Naive thymus-derived CD4-positive, alpha-beta T cell (primary cell): ENCODE results near the gene ZDHHC14. TPM values are rescaled to one million over a fixed set of nuclear protein-coding genes. Genes with fewer than 3 reads are reported as not detected.

ENCODE experiments used
- ATAC-seq: fragments of 150-1000 bp; cut with Tn5 transposase; 2 replicates; pipeline ENCODE4 v1.10.0; 2021; ENCODE audit warnings: mild to moderate bottlenecking, moderate library complexity
- CTCF ChIA-PET: fragments of 350-600 bp; sonication (Branson Sonifier 250); formaldehyde crosslinking; loops from one replicate; lab custom pipeline; 2021; ENCODE audit warnings: antibody characterized with exemption; lab: Charles Lee
- POLR2A ChIA-PET: fragments of 350-600 bp; sonication (Branson Sonifier 250); formaldehyde crosslinking; loops from one replicate; lab custom pipeline; 2021; ENCODE audit warnings: antibody characterized with exemption, inconsistent platforms; lab: Charles Lee
- DNase-seq, 9 donors: peaks; one replicate each; pipeline versions ENCODE4 v3.0.0 to v3.0.0-alpha.2; 2020 to 2022; ENCODE audit warnings: mixed read lengths in 1 of 9
- H3K27ac ChIP-seq: one replicate; pipeline ENCODE4 v1.7.0; 2013; ENCODE audit warnings: mild to moderate bottlenecking, low read depth, low read length, moderate library complexity
- H3K27me3 ChIP-seq, 2 donors: one replicate each; pipeline ENCODE4 v1.7.0; 2013; ENCODE audit warnings: low read length in 2 of 2, mild to moderate bottlenecking in 2 of 2, moderate library complexity in 2 of 2; ENCODE audit not compliant: control insufficient read depth in 2 of 2, insufficient read depth in 2 of 2
- H3K36me3 ChIP-seq, 3 experiments: 1 replicate in 2 of 3; 2 replicates in 1 of 3; pipeline ENCODE4 v1.7.0; 2013; ENCODE audit warnings: low read length in 3 of 3, mild to moderate bottlenecking in 3 of 3, moderate library complexity in 1 of 3; ENCODE audit not compliant: insufficient read depth in 3 of 3, control insufficient read depth in 2 of 3
- H3K4me1 ChIP-seq, 2 donors: one replicate each; pipeline ENCODE4 v1.7.0; 2013; ENCODE audit warnings: low read length in 2 of 2, mild to moderate bottlenecking in 2 of 2, moderate library complexity in 1 of 2; ENCODE audit not compliant: control insufficient read depth in 2 of 2, insufficient read depth in 2 of 2
- H3K4me3 ChIP-seq: 2 replicates; pipeline ENCODE4 v1.7.0; 2013; ENCODE audit warnings: mild to moderate bottlenecking, low read length
- H3K9me3 ChIP-seq, 3 experiments: 1 replicate in 2 of 3; 2 replicates in 1 of 3; pipeline ENCODE4 v1.7.0; 2013; ENCODE audit warnings: low read length in 3 of 3; ENCODE audit not compliant: control insufficient read depth in 2 of 3
- H3K27ac Mint-ChIP-seq, 9 donors: one replicate each; pipeline ENCODE4 v1.8.0; 2020 to 2022; ENCODE audit warnings: mixed read lengths in 9 of 9, mild to moderate bottlenecking in 8 of 9, moderate library complexity in 5 of 9, inconsistent platforms in 2 of 9
- H3K27me3 Mint-ChIP-seq, 5 donors: one replicate each; pipeline ENCODE4 v1.8.0; 2021 to 2022; ENCODE audit warnings: mixed read lengths in 5 of 5, mild to moderate bottlenecking in 1 of 5
- H3K36me3 Mint-ChIP-seq, 5 donors: one replicate each; pipeline ENCODE4 v1.8.0; 2020 to 2022; ENCODE audit warnings: mixed read lengths in 5 of 5, mild to moderate bottlenecking in 3 of 5, inconsistent platforms in 1 of 5
- H3K4me1 Mint-ChIP-seq, 7 donors: one replicate each; pipeline ENCODE4 v1.8.0; 2020 to 2022; ENCODE audit warnings: mixed read lengths in 7 of 7, mild to moderate bottlenecking in 3 of 7, inconsistent platforms in 1 of 7
- H3K4me3 Mint-ChIP-seq, 10 donors: one replicate each; pipeline ENCODE4 v1.8.0; 2020 to 2022; ENCODE audit warnings: mild to moderate bottlenecking in 10 of 10, mixed read lengths in 10 of 10, moderate library complexity in 6 of 10, inconsistent platforms in 2 of 10
- H3K9me3 Mint-ChIP-seq, 11 donors: one replicate each; pipeline ENCODE4 v1.8.0; 2020 to 2022; ENCODE audit warnings: mixed read lengths in 11 of 11, mild to moderate bottlenecking in 4 of 11, inconsistent platforms in 1 of 11, moderate library complexity in 1 of 11
- intact Hi-C, 2 donors: fragments of 100-400 bp; cut with micrococcal nuclease; formaldehyde crosslinking; loops; one replicate each; pipeline ENCODE4 v1.15.1; 2023
- polyA plus RNA-seq, 2 donors: library from polyadenylated mRNA; unstranded; fragments of 300-500 nt; fragmentation: Illumina TruSeq; gene quantifications; one replicate each; pipeline ENCODE4 v1.2.3, GENCODE V29; 2021
- total RNA-seq, 6 experiments: library from RNA in 5 of 6; stranded (reverse) in 5 of 6; gene quantifications; 1 replicate in 5 of 6; 2 replicates in 1 of 6; pipeline ENCODE4 v1.2.3 and lab custom pipeline; 2021 to 2026

ZDHHC14 gene
- total and polyA plus RNA-seq, 7 experiments from 2014 or later = 0.13 to 18.2 (median 0.95) TPM

- H3K9me3 Mint-ChIP-seq = peaks cover 0 to under 1% (median 0%) of the 10 kb centered on the region in 11 donors
- Histone ChIP-seq H3K27me3 (no peaks in the 10 kb centered on the region), H3K4me1 (no peaks in the 10 kb centered on the region), H3K4me3 (no peak overlapping the region), H3K27ac (no peak overlapping the region), H3K9me3 (no peaks in the 10 kb centered on the region), H3K36me3 (no peaks in the 10 kb centered on the region)
- H3K36me3 Mint-ChIP-seq = no peaks in the 10 kb centered on the region
- no peak overlapping the region for H3K4me3 Mint-ChIP-seq
- DNase-seq (no peak), ATAC-seq (no peak)
- CTCF ChIA-PET = no interaction called here
- peaks cover 0 to 1% (median 0%) of the 10 kb centered on the region in 7 donors for H3K4me1 Mint-ChIP-seq
- POLR2A ChIA-PET = no interaction called here
- no peaks in the 10 kb centered on the region for H3K27me3 Mint-ChIP-seq
- intact Hi-C loops = no loop called here
- peak overlapping the region in 1 of 9 donors; percentile 59 for H3K27ac Mint-ChIP-seq
Measured at GRCh38 chr6:157711060-157711459, 330.1 kb downstream of the ZDHHC14 start.

- Mint-ChIP-seq H3K36me3 (no peaks in the 10 kb centered on the region), H3K4me3 (no peak overlapping the region), H3K4me1 (peaks cover 0 to 4% (median 0%) of the 10 kb centered on the region in 7 donors), H3K27ac (no peak overlapping the region), H3K9me3 (no peaks in the 10 kb centered on the region), H3K27me3 (peaks cover 0 to 4% (median 0%) of the 10 kb centered on the region in 5 donors)
- Histone ChIP-seq H3K9me3 (no peaks in the 10 kb centered on the region), H3K27ac (no peak overlapping the region), H3K27me3 (no peaks in the 10 kb centered on the region), H3K36me3 (no peaks in the 10 kb centered on the region), H3K4me3 (no peak overlapping the region), H3K4me1 (no peaks in the 10 kb centered on the region)
- ATAC-seq (no peak), DNase-seq (no peak)
- ChIA-PET CTCF (interaction anchor here (0.5 kb wide), 1 partner anchor 133 kb away, joined by 3 read pairs; no protein-coding TSS in a partner anchor), POLR2A (interaction anchor here (0.6 kb wide), 1 partner anchor 35 kb away, joined by 5 read pairs; no protein-coding TSS in a partner anchor)
- intact Hi-C loops = no loop called here
Measured at GRCh38 chr6:157712585-157713295, 331.8 kb downstream of the ZDHHC14 start.

GRCh38 chr6:157713451-157714152 is 332.6 kb downstream of the ZDHHC14 start:
- CTCF ChIA-PET = interaction anchor here (1.0 kb wide), 1 partner anchor 160 kb away, joined by 5 read pairs; no protein-coding TSS in a partner anchor

GRCh38 chr6:157714153-157714490 is 333.1 kb downstream of the ZDHHC14 start:
- POLR2A ChIA-PET = no interaction called here
- intact Hi-C loops = loop anchor here in 1 of 2 donors (1.0 kb wide), 2 partner anchors 159 to 233 kb away; no protein-coding TSS in a partner anchor
- H3K4me1 ChIP-seq = no peaks in the 10 kb centered on the region
- H3K27me3 Mint-ChIP-seq = peaks cover 0 to 4% (median 0%) of the 10 kb centered on the region in 5 donors
- H3K4me3 ChIP-seq = no peak overlapping the region
- no peak overlapping the region for H3K27ac Mint-ChIP-seq
- H3K4me3 Mint-ChIP-seq = no peak overlapping the region
- H3K9me3 ChIP-seq = no peaks in the 10 kb centered on the region
- DNase-seq = no peak
- no peaks in the 10 kb centered on the region for H3K9me3 Mint-ChIP-seq
- H3K4me1 Mint-ChIP-seq = peaks cover 0 to 4% (median 0%) of the 10 kb centered on the region in 7 donors
- no peaks in the 10 kb centered on the region for H3K27me3 ChIP-seq
- H3K36me3 Mint-ChIP-seq = no peaks in the 10 kb centered on the region
- CTCF ChIA-PET = interaction anchor here (1.0 kb wide), 1 partner anchor 159 kb away, joined by 5 read pairs; no protein-coding TSS in a partner anchor
- H3K27ac ChIP-seq = no peak overlapping the region
- ATAC-seq = no peak
- H3K36me3 ChIP-seq = no peaks in the 10 kb centered on the region

More at GRCh38 chr6:157713451-157714152, 332.6 kb downstream of the ZDHHC14 start:
- ATAC-seq (no peak), DNase-seq (no peak)
- Histone ChIP-seq H3K36me3 (no peaks in the 10 kb centered on the region), H3K9me3 (no peaks in the 10 kb centered on the region), H3K4me1 (no peaks in the 10 kb centered on the region), H3K27me3 (no peaks in the 10 kb centered on the region), H3K27ac (no peak overlapping the region), H3K4me3 (no peak overlapping the region)
- no peaks in the 10 kb centered on the region for H3K36me3 Mint-ChIP-seq
- H3K27ac Mint-ChIP-seq = peak overlapping the region in 1 of 9 donors; percentile 36
- H3K4me1 Mint-ChIP-seq = peaks cover 0 to 4% (median 0%) of the 10 kb centered on the region in 7 donors
- intact Hi-C loops = loop anchor here in 1 of 2 donors (1.0 kb wide), 2 partner anchors 160 to 234 kb away; no protein-coding TSS in a partner anchor
- POLR2A ChIA-PET = no interaction called here
- H3K9me3 Mint-ChIP-seq = no peaks in the 10 kb centered on the region
- H3K4me3 Mint-ChIP-seq = no peak overlapping the region
- H3K27me3 Mint-ChIP-seq = peaks cover 0 to 4% (median 0%) of the 10 kb centered on the region in 5 donors

GRCh38 chr6:157715728-157716164 is 334.8 kb downstream of the ZDHHC14 start:
- ChIA-PET CTCF (no interaction called here), POLR2A (no interaction called here)
- Mint-ChIP-seq H3K4me3 (no peak overlapping the region), H3K4me1 (peaks cover 0 to 6% (median 0%) of the 10 kb centered on the region in 7 donors), H3K9me3 (no peaks in the 10 kb centered on the region), H3K36me3 (no peaks in the 10 kb centered on the region), H3K27me3 (peaks cover 0 to 4% (median 0%) of the 10 kb centered on the region in 5 donors), H3K27ac (peak overlapping the region in 1 of 9 donors; percentile 23)
- intact Hi-C loops = no loop called here
- H3K9me3 ChIP-seq = no peaks in the 10 kb centered on the region
- ATAC-seq (no peak), DNase-seq (no peak)
- no peaks in the 10 kb centered on the region for H3K4me1 ChIP-seq
- H3K4me3 ChIP-seq = no peak overlapping the region
- no peak overlapping the region for H3K27ac ChIP-seq
- no peaks in the 10 kb centered on the region for H3K36me3 ChIP-seq
- H3K27me3 ChIP-seq = no peaks in the 10 kb centered on the region

- POLR2A ChIA-PET = no interaction called here
- ATAC-seq = no peak
- H3K9me3 Mint-ChIP-seq = no peaks in the 10 kb centered on the region
Measured at GRCh38 chr6:157716251-157716995, 335.4 kb downstream of the ZDHHC14 start.

More at GRCh38 chr6:157716251-157716995, 335.4 kb downstream of the ZDHHC14 start:
- H3K36me3 ChIP-seq = no peaks in the 10 kb centered on the region
- Mint-ChIP-seq H3K27me3 (peaks cover 0 to 5% (median 0%) of the 10 kb centered on the region in 5 donors), H3K27ac (peak overlapping the region in 1 of 9 donors; percentile 23), H3K4me1 (peaks cover 0 to 6% (median 0%) of the 10 kb centered on the region in 7 donors), H3K36me3 (no peaks in the 10 kb centered on the region), H3K4me3 (no peak overlapping the region)
- no peak overlapping the region for H3K4me3 ChIP-seq
- no peaks in the 10 kb centered on the region for H3K4me1 ChIP-seq
- H3K9me3 ChIP-seq = no peaks in the 10 kb centered on the region
- H3K27me3 ChIP-seq = no peaks in the 10 kb centered on the region
- intact Hi-C loops = no loop called here
- DNase-seq = no peak
- H3K27ac ChIP-seq = no peak overlapping the region
- CTCF ChIA-PET = no interaction called here
